CD4-positive, alpha-beta memory T cell (primary cell): ENCODE measurements around the gene ITGB4. TPM values are rescaled to one million over a fixed set of nuclear protein-coding genes. Genes with fewer than 3 reads are reported as not detected.

ENCODE experiments used
- CTCF ChIA-PET: fragments of 350-600 bp; sonication (Branson Sonifier 250); formaldehyde crosslinking; loops from one replicate; lab custom pipeline; 2021; ENCODE audit warnings: inconsistent platforms; ENCODE audit not compliant: partially characterized antibody; lab: Charles Lee
- POLR2A ChIA-PET: fragments of 350-600 bp; sonication (Branson Sonifier 250); formaldehyde crosslinking; loops from one replicate; lab custom pipeline; 2021; ENCODE audit not compliant: partially characterized antibody; lab: Charles Lee
- DNase-seq, 5 donors: peaks; one replicate each; pipeline versions ENCODE4 v3.0.0 to v3.0.0-alpha.2; 2020 to 2022; ENCODE audit warnings: mixed read lengths in 1 of 5
- H3K27ac ChIP-seq: one replicate; pipeline ENCODE4 v1.7.0; 2013; ENCODE audit warnings: low read depth, low read length
- H3K27me3 ChIP-seq: 2 replicates; pipeline ENCODE4 v1.7.0; 2013; ENCODE audit warnings: mild to moderate bottlenecking, low read length, moderate library complexity; ENCODE audit not compliant: insufficient read depth
- H3K36me3 ChIP-seq: 2 replicates; pipeline ENCODE4 v1.7.0; 2013; ENCODE audit warnings: mild to moderate bottlenecking, low read length, moderate library complexity; ENCODE audit not compliant: insufficient read depth
- H3K4me1 ChIP-seq: 2 replicates; pipeline ENCODE4 v1.7.0; 2013; ENCODE audit warnings: mild to moderate bottlenecking, low read length, moderate library complexity; ENCODE audit not compliant: insufficient read depth
- H3K4me3 ChIP-seq, 2 donors: one replicate each; pipeline ENCODE4 v1.7.0; 2013; ENCODE audit warnings: low read length in 2 of 2, mild to moderate bottlenecking in 1 of 2
- H3K9me3 ChIP-seq, 2 donors: one replicate each; pipeline ENCODE4 v1.7.0; 2013; ENCODE audit warnings: low read length in 2 of 2, control low read depth in 1 of 2; ENCODE audit not compliant: control insufficient read depth in 1 of 2
- H3K27ac Mint-ChIP-seq, 7 donors: one replicate each; pipeline ENCODE4 v1.8.0; 2020 to 2021; ENCODE audit warnings: mixed read lengths in 7 of 7, mild to moderate bottlenecking in 6 of 7, inconsistent platforms in 3 of 7, moderate library complexity in 3 of 7
- H3K27me3 Mint-ChIP-seq, 2 donors: one replicate each; pipeline ENCODE4 v1.8.0; 2020 to 2021; ENCODE audit warnings: mixed read lengths in 2 of 2
- H3K36me3 Mint-ChIP-seq, 2 donors: one replicate each; pipeline ENCODE4 v1.8.0; 2020 to 2021; ENCODE audit warnings: mixed read lengths in 2 of 2, inconsistent platforms in 1 of 2, mild to moderate bottlenecking in 1 of 2
- H3K4me1 Mint-ChIP-seq, 4 donors: one replicate each; pipeline ENCODE4 v1.8.0; 2020 to 2021; ENCODE audit warnings: mixed read lengths in 4 of 4, mild to moderate bottlenecking in 1 of 4
- H3K4me3 Mint-ChIP-seq, 8 donors: one replicate each; pipeline ENCODE4 v1.8.0; 2020 to 2021; ENCODE audit warnings: mixed read lengths in 8 of 8, mild to moderate bottlenecking in 7 of 8, moderate library complexity in 6 of 8, inconsistent platforms in 3 of 8
- H3K9me3 Mint-ChIP-seq, 8 donors: one replicate each; pipeline ENCODE4 v1.8.0; 2020 to 2021; ENCODE audit warnings: mixed read lengths in 8 of 8, mild to moderate bottlenecking in 5 of 8, inconsistent platforms in 3 of 8, moderate library complexity in 1 of 8
- intact Hi-C: fragments of 100-400 bp; cut with micrococcal nuclease; formaldehyde crosslinking; loops from one replicate; pipeline ENCODE4 v1.15.1; 2023
- microRNA-seq: library from miRNA; unstranded; fragments of <30 nt; microRNA quantifications from one replicate; pipeline ENCODE4 v1.2.0, GENCODE V29; 2021; ENCODE audit warnings: borderline replicate concordance, borderline number of aligned reads, borderline microRNAs expressed, mixed read lengths
- polyA plus RNA-seq, 2 donors: library from polyadenylated mRNA; unstranded; fragments of 300-500 nt; fragmentation: Illumina TruSeq; gene quantifications; one replicate each; pipeline ENCODE4 v1.2.3, GENCODE V29; 2021
- total RNA-seq, 2 experiments: library from RNA; stranded (reverse); gene quantifications; one replicate each; pipeline ENCODE4 v1.2.3, GENCODE V29; 2021

Gene ITGB4
- total and polyA plus RNA-seq, 4 experiments from 2014 or later = 0.25 to 1.2 (median 0.79) TPM

DNA sequence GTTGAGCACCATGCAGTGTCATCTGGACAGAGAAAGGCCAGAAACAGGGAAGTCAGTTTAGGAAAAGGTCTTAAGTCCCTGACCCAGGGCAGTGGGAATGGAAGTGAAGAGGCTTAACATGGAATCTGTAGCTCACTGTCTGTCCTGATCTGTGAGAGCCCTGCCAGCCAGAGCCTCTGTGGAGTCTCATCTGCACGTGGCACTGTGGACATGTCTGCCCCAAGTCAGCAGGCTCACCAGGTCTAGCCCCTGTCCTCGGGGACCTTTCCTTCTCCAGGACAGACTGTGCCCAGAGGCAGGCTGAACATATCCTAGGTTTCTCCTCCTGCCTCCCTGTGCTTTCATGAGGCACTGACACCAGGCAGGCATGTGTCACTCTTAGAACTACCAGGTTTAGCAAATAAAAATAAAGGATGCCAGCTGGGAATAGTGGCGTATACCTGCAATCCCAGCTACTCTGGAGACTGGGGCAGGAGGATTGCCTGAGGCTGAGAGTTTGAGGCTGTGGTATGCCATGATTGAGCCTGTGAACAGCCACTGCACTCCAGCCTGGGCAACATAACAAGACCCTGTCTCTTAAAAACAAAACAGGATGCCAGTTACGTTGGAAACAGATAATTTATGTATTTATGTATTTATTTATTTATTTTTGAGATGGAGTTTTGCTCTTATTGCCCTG lies 85.7 kb downstream of the ITGB4 start:
- intact Hi-C loops = no loop called here
- POLR2A ChIA-PET = no interaction called here
- Histone ChIP-seq H3K9me3 (no peaks in the 10 kb centered on the region), H3K27me3 (no peaks in the 10 kb centered on the region), H3K36me3 (peaks cover 21% of the 10 kb centered on the region), H3K4me1 (no peaks in the 10 kb centered on the region), H3K4me3 (no peak overlapping the region), H3K27ac (no peak overlapping the region)
- no peak for DNase-seq
- no peaks in the 10 kb centered on the region for H3K27me3 Mint-ChIP-seq
- CTCF ChIA-PET = interaction anchor here (0.6 kb wide), 1 partner anchor 378 kb away, joined by 3 read pairs; no protein-coding TSS in a partner anchor
- H3K36me3 Mint-ChIP-seq = peaks cover 0 to 15% of the 10 kb centered on the region in 2 donors
- no peak overlapping the region for H3K4me3 Mint-ChIP-seq
- H3K27ac Mint-ChIP-seq = peak overlapping the region in 1 of 7 donors; percentile 18
- H3K4me1 Mint-ChIP-seq = peaks cover 2 to 14% (median 5%) of the 10 kb centered on the region in 4 donors
- no peaks in the 10 kb centered on the region for H3K9me3 Mint-ChIP-seq

Small RNA genes lying within 50 kb of the gene (microRNA-seq; reads per million reads assigned to microRNA genes)
- not detected for gene MIR4738

Other genes with a start within 250 kb of the ITGB4 start
- under 1 TPM; 0.32 to 0.53 TPM for gene CASKIN2, start 205.9 kb upstream of the ITGB4 start, total RNA-seq
- not detected for gene CASKIN2, start 205.9 kb upstream of the ITGB4 start, polyA plus RNA-seq
- gene TSEN54, start 204.9 kb upstream of the ITGB4 start, total RNA-seq = 10 to 100 TPM; 45.7 to 49.3 TPM
- gene TSEN54, start 204.9 kb upstream of the ITGB4 start, polyA plus RNA-seq = 100 to 1,000 TPM in 1 of 2 donors, 10 to 100 TPM in 1; 80.3 to 110 TPM
- 10 to 100 TPM; 40.1 to 43.6 TPM for gene LLGL2, start 195.8 kb upstream of the ITGB4 start, total RNA-seq
- gene LLGL2, start 195.8 kb upstream of the ITGB4 start, polyA plus RNA-seq = 10 to 100 TPM; 19.3 to 24.4 TPM
- 10 to 100 TPM; 75.1 to 83.7 TPM for gene MYO15B, start 133.7 kb upstream of the ITGB4 start, total RNA-seq
- gene MYO15B, start 133.7 kb upstream of the ITGB4 start, polyA plus RNA-seq = under 1 TPM in 1 of 2 donors, not detected in 1; 0.89 TPM
- not detected for gene SMIM5, start 88.0 kb upstream of the ITGB4 start, total RNA-seq
- not detected for gene SMIM5, start 88.0 kb upstream of the ITGB4 start, polyA plus RNA-seq
- gene RECQL5, start 54.3 kb upstream of the ITGB4 start, total RNA-seq = 10 to 100 TPM; 58.3 to 59.1 TPM
- 10 to 100 TPM in 1 of 2 donors, 1 to 10 TPM in 1; 6.4 to 16.7 TPM for gene RECQL5, start 54.3 kb upstream of the ITGB4 start, polyA plus RNA-seq
- gene SAP30BP, start 54.1 kb upstream of the ITGB4 start, total RNA-seq = 100 to 1,000 TPM; 115 to 119 TPM
- gene SAP30BP, start 54.1 kb upstream of the ITGB4 start, polyA plus RNA-seq = 10 to 100 TPM; 69.9 to 80.4 TPM
- gene GALK1, start 43.7 kb downstream of the ITGB4 start, total RNA-seq = 10 to 100 TPM; 25.7 to 25.9 TPM
- gene GALK1, start 43.7 kb downstream of the ITGB4 start, polyA plus RNA-seq = 10 to 100 TPM; 17.5 to 18.1 TPM
- 10 to 100 TPM; 45.8 to 48.1 TPM for gene UNK, start 63.3 kb downstream of the ITGB4 start, total RNA-seq
- gene UNK, start 63.3 kb downstream of the ITGB4 start, polyA plus RNA-seq = 10 to 100 TPM; 22.2 to 22.9 TPM
- 100 to 1,000 TPM; 161 to 171 TPM for gene UNC13D, start 122.9 kb downstream of the ITGB4 start, total RNA-seq
- 10 to 100 TPM; 39.6 to 78.9 TPM for gene UNC13D, start 122.9 kb downstream of the ITGB4 start, polyA plus RNA-seq
- gene WBP2, start 133.9 kb downstream of the ITGB4 start, total RNA-seq = 100 to 1,000 TPM; 159 to 160 TPM
- 100 to 1,000 TPM in 1 of 2 donors, 10 to 100 TPM in 1; 80.3 to 127 TPM for gene WBP2, start 133.9 kb downstream of the ITGB4 start, polyA plus RNA-seq
- 10 to 100 TPM; 17.5 to 22.6 TPM for gene TRIM47, start 157.1 kb downstream of the ITGB4 start, total RNA-seq
- 10 to 100 TPM; 11.2 to 26.8 TPM for gene TRIM47, start 157.1 kb downstream of the ITGB4 start, polyA plus RNA-seq
- gene TRIM65, start 175.5 kb downstream of the ITGB4 start, total RNA-seq = 10 to 100 TPM; 36.5 to 36.9 TPM
- gene TRIM65, start 175.5 kb downstream of the ITGB4 start, polyA plus RNA-seq = 10 to 100 TPM; 17.7 to 28.8 TPM
- gene MRPL38, start 183.4 kb downstream of the ITGB4 start, total RNA-seq = 100 to 1,000 TPM; 126 to 142 TPM
- 10 to 100 TPM; 59.1 to 89.0 TPM for gene MRPL38, start 183.4 kb downstream of the ITGB4 start, polyA plus RNA-seq
- gene FBF1, start 219.6 kb downstream of the ITGB4 start, total RNA-seq = 10 to 100 TPM; 39.6 to 42.7 TPM
- gene FBF1, start 219.6 kb downstream of the ITGB4 start, polyA plus RNA-seq = 1 to 10 TPM; 3.7 to 4.0 TPM